UCSD-AML1 (cell line): Measurements from ENCODE around the gene KIDINS220.

Experiments used
- DNase-seq: peaks from one replicate; lab custom pipeline; 2025; ENCODE audit not compliant: unreplicated experiment; lab: John Stamatoyannopoulos, UW

KIDINS220 gene

DNA sequence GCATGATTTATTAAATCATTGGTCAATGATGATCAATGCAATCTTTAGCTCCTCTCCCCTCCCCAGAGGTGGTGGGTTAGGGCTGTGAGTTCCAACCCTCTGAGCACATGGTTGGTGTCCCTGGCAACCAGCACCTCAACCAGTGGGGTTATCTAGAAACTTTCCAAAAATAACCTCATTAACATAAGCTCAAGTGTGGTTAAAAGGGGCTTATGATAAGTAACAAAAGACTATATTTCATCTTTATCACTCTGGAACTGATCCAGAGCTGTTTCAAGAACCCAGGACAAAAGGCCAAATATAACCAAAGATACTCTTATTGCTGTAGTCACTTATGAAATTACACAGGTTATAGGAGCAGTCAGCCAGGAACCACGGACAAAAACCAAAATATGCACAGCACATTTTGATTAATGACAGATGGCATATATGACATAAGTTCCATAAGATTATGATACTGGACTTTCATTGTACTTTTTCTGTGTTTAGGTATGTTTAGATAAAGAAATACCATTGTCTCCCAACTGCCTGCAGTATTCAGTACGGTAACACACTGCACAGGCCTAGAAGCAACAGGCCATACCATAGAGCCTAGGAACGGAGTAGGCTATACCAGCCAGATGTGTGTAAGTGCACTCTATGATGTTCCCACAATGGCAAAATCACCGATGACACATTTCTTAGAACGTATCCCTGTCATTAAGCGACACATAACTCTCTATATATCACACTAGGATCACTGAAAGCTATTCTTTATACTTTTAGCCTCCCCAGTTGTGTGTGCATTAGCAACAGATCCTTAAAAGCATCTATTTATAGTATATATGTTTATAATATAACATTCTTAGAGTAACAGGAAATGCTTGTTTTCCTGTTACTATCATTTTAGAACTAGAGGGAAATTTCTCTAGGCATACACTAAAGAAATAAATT lies 31.9 kb downstream of the KIDINS220 start:
- no peak for DNase-seq

GRCh38 chr2:8803658-8804379 lies 33.6 kb downstream of the KIDINS220 start:
- no peak for DNase-seq

DNA sequence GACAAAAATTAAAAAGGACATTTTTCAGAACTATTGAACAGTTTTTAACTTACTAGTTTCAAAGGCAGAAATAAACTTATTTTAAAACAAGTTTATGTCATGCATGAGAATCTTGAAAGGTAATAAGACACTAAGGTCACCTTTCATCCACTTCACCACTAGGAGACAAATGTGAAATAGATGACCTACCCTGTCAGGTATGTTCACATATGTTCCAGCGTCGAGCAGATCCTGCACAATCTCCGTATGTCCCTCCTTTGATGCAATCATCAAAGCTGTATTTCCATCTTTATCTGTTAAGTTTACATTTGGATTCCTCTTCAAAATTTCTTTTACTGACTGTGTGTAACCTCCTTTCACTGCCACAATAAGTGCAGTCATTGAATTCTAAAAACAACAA lies 34.7 kb downstream of the KIDINS220 start:
- DNase-seq = no peak

DNA sequence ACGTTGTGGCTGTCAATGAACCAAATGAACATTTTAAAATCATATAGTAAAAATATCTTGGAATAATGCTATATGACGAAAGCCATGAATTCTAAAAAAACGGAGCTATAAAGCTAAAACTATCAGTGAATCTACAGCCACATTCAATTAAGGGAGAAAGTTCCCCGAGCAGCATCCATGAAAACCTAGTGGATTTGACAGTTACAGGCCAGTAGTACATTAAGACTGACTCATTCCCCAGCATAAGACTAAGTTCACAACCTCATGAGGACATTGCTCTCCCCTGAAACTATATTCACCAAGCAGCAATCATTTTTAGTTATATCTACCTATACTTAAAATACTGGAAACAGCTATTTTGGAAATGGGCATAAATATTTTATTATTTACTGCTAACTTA lies 36.6 kb downstream of the KIDINS220 start:
- DNase-seq = no peak

- no peak for DNase-seq
These were observed 37.2 kb downstream of the KIDINS220 start for GRCh38 chr2:8800218-8800617.

DNA sequence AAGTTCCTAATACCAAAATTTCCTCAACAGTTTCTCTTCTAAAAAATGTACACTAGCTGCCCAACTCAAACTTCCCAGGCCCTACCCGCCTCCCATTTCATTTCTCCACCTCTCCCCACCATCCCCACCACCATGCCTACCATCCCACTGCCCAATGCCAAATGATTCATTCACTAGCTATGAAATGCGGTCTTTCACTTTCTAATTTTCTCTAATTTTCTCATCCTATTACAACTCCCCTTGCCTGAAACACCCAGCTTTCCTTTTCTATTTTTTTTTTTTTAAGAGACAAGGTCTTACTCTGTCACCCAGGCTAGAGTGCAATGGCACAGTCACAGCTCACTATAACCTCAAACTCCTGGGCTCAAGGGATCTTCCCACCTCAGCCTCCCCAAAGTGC lies 38.4 kb downstream of the KIDINS220 start:
- DNase-seq = no peak

DNA sequence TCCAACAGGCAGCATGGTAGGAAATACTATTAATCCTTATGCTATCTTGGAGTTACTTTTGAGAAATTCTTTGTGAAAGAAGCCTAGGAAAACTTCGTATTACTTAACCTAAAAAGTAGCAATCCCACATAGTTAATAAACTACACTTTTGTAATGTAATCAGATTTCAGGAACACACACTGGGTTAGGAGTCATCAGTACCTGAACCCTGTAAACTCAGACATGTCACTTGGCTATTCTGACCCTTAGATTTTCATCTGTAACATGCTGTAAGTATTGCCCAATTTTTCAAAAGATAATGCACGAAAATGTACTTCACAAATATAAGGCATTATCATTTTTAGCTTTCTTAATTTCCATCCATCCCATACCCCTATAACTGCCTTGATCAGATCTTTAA lies 39.0 kb downstream of the KIDINS220 start:
- no peak for DNase-seq

- DNase-seq = no peak
These were observed 39.7 kb downstream of the KIDINS220 start for GRCh38 chr2:8797682-8798081.

- no peak for DNase-seq
These were observed 40.4 kb downstream of the KIDINS220 start for GRCh38 chr2:8796878-8797550.

DNA sequence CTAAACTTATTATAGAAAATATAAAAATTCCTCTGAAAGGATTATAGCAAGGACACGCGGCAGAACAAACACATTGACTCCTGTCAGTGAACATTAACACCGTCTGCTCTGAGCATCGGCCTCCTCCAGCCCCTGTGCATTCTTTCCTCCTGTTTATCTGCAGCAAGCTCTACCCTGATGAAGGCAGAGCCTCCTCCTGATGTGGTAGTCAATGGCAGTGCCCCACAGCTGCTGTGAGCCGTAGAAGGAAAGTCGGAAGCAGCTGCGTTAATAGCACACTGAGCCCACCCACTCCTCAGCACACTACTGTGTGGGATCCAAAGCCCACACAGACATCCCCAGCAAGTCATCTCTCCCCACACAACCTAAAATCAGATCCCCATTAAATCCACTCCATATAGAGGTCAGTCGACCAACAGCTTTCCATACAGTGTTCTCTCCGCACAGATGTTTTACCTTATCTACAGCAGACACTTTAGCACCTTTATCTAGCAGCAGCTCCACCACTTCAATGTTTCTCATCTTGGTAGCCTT lies 41.0 kb downstream of the KIDINS220 start:
- no peak for DNase-seq

- DNase-seq = no peak
These were observed 42.2 kb downstream of the KIDINS220 start for GRCh38 chr2:8794923-8795825.

DNA sequence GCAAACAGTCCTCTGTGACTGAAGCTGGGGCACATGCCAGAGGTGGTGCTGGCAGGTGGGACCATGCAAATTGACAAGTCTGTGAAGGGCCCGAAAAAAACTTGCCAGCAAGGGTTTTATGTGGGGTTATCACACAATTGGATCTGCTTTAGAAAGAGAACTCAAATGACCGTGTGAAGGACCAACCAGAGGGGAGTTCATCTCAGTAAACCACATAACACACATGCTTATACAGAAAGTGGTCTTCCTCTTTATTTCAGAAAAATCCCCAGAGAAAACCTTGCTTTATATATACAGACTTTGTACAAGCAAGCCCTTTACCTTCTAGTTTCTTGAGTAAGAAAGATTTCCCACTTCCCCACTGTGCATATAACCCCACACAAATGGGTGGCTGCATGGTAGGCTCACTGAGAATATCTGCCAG lies 46.7 kb downstream of the KIDINS220 start:
- no peak for DNase-seq

DNA sequence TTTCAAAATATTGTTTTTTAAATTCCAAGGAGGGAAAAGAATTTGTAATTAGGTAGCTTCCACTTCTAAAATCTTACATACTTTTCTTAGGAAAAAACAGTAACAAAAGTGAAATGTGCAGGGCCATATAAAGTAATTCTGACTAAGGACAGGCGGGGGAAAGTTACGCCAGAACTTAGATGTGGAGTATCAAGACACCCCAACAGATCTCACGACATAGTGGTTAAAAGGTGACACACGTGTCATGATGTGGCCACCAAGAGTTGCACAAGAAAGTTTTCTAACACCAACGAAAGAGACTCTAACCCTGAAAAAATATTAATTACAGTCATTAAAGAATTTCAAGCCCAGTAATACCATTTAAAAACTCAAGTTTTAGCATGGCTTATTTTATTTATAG lies 51.0 kb downstream of the KIDINS220 start:
- no peak for DNase-seq

DNA sequence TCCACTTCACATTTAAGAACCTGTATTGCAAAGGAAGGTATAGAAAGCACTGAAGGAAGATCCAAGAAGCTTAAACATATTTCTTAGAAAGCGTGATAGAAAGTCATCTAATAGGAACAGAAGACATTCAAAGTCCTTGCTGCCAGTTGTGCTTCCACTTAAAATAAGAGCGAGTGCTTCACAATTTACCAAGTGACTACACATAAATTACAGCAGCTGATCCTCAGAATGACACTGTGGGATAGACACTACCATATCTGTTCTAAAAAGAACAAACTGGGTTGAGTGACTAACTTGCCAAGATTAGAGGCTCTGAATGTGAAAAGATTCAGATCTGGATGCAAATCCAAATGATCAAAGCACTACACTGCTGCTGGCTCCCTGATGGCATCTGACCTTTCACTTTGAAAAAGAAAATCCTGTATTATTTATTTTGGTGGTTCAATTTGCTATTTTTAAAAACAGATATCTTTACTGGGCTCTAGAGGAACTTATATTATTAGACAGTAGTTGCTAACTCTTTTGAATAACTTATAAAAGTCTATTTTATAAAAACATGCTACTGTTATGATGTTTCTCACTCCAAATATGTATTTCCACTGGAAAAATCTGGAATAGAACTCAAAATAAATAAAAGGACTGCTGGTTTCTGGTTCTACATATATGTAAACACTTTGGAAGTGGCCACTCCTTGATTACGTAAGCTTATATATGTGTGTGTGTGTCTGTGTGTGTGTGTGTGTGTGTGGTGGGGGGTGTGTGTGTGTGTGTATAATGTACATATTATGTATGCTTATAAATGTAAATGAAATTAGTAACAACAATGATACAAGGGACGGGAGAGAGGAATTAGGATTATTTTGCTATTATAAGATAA lies 57.4 kb downstream of the KIDINS220 start:
- DNase-seq = no peak

DNA sequence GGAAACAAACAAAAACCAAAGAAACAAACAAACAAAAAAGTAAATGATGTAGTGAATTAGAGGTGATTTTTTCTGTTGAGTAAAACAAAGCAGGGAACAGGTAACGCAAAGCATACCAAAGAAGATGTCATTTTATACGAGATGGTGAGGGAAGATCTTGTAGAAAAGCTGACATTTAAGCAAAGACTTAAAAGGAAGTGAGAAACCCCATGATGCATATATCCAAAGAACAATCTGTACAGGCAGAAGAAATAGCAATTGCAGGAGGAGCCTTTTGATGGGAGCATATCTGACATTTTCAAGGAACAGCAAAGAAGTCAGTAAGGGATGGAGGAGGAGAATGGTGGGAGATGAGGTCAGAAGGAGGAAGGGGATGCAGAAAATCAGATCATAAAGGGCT lies 63.0 kb downstream of the KIDINS220 start:
- DNase-seq = no peak

DNA sequence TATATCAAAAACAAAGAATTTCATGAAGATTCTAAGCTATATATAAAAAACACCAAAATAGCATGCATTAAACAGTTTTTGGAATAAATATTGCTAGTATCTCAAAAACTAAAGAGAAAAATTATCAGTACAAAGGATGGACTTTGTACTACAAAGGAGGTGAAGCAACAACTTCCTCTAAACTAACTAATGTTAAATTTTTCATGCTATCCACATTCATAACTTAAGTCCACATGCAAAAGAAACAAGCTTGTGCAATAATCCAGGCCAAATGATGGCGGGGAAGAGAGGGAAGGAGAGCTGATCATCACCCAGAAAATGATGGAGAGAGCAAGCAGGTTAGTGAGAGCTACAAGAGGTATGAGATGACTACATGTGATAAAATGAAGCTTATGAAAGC lies 70.1 kb downstream of the KIDINS220 start:
- no peak for DNase-seq

- DNase-seq = no peak
These were observed 75.8 kb downstream of the KIDINS220 start for GRCh38 chr2:8761529-8762164.

- no peak for DNase-seq
These were observed 80.7 kb downstream of the KIDINS220 start for GRCh38 chr2:8756716-8757115.

- DNase-seq = no peak
These were observed 81.2 kb downstream of the KIDINS220 start for GRCh38 chr2:8756230-8756629.
